ENCODE results near the gene MRPL53.
A peak's percentile ranks its signal among the peaks of the same experiment; 100 is the strongest.
"Not testable (repeated sequence)": the region's sequence is repeated elsewhere in the genome, so short reads cannot be mapped to it uniquely, and the experiment has no call there.

The MRPL53 gene

DNA sequence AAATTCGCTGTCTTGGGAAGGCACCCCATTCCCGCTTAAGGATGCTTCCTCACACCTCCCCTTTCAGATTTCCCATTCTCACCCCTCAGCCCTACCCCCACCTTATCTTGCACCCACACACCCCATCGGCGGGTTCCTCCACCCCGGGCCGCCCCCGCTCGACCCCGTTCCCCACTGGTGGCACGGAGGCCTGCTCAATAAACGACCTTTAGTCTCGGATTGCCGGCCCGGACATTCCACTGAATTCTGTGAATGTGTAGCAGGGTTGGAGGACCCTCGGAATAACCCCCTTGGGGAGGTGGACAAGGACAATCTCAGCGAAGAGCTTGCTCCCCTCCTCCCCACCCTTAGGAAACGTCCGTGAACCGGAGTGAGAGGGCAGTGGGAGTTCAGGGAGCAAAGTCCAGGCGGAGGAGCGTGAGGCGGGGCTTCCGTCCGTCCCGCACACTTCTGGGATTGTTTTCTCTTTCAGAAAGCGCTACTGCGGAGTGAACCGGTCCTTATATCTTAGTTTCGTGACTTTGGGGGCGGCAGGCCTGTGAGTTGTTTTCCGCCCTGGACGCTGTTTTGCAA is 29.8 kb upstream of the MRPL53 start:
- no peak for DNase-seq

DNA sequence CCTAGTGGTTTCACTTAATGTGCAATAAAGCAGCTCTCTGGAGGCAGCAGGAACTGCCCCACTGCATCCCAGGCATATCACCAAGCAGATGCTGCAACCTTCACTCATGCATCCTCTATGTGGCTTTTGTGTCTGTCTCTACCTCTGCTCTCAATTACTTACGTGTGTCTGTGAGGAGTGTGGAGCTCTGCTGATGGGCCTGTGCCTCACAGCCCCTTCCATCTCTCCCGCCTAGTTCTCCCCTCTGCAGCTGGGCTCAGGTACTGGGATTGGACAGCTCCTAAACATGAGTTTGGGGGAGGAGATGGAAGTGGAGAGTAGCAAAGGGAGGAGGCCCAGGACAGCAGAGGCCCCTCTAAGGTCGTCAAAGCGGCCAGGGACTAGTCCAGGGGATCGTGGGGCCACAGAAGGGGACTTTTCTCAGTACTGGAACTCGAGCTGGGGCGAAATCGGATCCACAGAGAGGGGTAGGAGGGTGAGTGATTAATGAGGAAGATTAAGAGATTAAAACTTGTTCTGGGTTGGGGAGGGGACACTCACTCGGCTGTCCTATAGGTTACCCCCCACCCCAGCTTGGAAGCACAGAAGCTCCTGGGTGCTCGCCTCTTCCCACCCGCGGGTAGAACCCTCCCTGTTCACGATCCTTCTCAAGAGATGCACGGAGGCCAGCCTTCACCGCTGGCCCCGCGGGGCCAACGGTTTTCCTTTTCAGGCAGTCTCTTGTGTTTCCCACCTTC is 29.0 kb upstream of the MRPL53 start:
- no peak for DNase-seq

DNA sequence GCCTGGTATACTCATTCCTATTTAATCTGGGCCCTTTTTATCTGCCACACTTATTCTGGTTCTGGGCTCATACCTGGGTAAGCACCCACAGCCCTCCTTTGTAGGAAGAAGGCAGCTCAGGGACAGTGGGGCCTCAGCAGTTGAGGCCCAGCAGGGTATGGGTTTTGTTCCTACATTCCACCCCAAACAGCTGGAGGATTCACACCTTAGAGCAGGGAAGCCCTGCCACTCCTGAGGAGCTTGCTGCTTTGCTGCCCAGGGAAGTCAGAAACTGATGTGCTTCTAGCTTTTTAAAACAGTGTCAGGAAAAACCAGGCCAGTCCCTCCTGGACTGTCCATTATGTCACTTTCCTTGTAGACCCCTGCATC is 28.1 kb upstream of the MRPL53 start:
- no peak for DNase-seq

DNA sequence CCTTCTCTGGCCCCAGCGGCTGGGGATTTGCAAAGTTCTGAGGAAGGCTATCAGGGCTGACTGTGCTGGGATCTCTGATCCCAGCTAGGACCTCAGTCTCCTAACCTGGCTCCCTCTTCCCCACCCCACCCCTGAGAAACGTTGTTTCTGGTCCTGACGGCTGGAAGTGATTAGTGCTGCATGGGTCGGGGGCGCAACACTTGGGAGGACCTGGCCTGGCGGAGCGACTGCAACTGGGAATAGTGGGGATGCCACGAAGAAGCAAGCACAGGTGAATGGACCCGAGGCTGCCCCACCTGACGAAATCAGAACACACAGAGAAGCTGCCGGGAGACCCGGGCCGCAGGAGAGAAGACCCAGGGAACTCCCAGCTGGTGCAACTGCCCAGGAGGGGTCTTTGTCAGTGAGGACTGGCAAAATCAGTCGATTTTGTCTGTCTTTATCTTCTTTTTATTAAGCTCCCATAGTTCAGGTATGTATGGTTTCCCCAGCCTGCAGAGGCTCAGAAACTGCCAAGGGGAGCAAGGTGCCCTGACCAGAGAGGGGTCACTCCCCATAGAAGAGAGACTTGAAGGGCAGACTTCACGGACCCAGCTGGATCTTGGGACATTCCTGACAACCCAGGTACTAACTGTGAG is 27.6 kb upstream of the MRPL53 start:
- DNase-seq = no peak

GRCh38 chr2:74499267-74499939 is 26.9 kb upstream of the MRPL53 start, which contains the start of gene LBX2:
Gene LBX2, minus strand, starts transcription at chr2:74499603. Its CDS starts 66 bp downstream, at chr2:74499537.
- DNase-seq = no peak

- peak; percentile 76 for DNase-seq
Measured at GRCh38 chr2:74498500-74499266, 26.2 kb upstream of the MRPL53 start.

- peak; percentile 78 for DNase-seq
Measured at GRCh38 chr2:74497777-74498499, 25.5 kb upstream of the MRPL53 start.

DNA sequence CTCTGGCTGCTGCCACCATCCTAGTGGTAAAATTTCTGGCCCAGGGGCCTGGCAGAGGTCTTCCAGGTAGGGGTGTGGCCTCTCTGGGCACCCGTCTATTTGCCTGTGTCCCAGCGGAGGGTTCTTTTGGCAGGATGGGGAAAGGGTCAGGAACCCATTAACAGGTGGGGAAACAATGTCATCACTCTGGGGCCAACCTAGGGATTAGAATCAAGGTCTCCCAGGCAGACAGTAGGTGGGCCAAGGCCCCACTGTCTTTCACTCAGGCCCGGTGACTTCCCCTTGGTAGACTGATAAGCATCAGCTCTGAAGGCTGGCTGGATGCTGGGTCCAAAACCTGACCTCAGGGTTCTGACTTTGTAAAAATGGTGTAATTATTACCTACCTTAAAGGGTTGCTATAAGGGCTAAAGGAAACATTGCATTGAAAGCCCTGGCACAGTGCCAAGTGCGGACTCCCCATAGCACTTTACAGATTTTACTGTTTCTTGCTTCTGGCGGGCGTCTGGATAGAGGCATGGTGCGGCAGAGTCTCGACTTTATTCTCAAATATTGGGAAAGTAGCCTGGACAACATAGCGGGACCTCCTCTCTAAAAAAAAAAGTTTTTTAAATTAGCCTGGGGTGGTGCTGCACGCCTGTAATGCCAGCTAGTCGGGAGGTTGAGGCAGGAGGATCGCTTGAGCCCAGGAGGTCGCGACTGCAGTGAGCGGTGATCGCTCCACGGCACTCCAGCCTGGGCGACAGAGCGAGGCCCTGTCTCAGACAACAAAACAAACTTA is 24.7 kb upstream of the MRPL53 start:
- DNase-seq = no peak

DNA sequence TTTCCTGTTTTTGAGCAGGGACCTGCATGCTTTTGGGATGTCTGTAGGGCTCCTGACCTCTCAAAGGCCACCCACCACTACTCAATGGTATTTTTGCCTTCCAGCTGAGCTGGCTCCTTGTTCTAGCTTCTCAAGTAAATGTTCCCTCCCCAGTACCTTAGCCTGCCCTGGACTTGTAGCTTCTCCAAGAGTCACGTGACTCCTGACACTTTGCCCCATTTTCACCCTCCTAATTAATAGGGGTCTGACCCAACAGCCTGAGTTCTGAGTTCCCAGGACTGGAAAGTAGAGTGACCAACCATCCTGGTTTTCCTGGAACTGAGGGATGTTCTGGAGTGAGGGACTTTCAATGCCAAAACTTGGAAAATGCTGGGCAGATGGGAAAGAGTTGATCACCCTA is 23.0 kb upstream of the MRPL53 start:
- no peak for DNase-seq

- no peak for DNase-seq
Measured at GRCh38 chr2:74493546-74493945, 21.1 kb upstream of the MRPL53 start.

- DNase-seq = no peak
Measured at GRCh38 chr2:74491648-74492544, 19.4 kb upstream of the MRPL53 start.

GRCh38 chr2:74489906-74490305 is 17.4 kb upstream of the MRPL53 start:
- no peak for DNase-seq

GRCh38 chr2:74488643-74489481 is 16.4 kb upstream of the MRPL53 start:
- no peak for DNase-seq

GRCh38 chr2:74486141-74486540 is 13.7 kb upstream of the MRPL53 start:
- no peak for DNase-seq

DNA sequence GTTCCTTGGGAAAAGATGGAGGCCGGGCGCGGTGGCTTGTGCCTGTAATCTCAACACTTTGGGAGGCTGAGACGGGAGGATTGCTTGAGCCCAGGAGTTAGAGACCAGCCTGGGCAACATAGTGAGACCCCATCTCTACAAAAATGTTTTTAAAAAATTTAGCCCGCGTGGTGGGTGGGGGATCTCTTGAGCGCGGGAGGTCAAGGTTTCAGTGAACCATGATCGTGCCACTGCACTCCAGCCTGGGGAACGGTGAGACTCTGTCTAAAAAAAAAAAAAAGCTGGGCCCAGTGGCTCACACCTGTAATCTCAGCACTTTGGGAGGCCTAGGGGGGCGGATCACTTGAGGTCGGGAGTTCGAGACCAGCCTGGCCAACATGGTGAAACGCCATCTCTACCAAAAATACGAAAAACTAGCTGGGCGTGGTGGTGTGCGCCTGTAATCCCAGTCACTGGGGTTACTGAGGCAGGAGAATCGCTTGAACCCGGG is 11.2 kb upstream of the MRPL53 start:
- not testable (repeated sequence) for DNase-seq

DNA sequence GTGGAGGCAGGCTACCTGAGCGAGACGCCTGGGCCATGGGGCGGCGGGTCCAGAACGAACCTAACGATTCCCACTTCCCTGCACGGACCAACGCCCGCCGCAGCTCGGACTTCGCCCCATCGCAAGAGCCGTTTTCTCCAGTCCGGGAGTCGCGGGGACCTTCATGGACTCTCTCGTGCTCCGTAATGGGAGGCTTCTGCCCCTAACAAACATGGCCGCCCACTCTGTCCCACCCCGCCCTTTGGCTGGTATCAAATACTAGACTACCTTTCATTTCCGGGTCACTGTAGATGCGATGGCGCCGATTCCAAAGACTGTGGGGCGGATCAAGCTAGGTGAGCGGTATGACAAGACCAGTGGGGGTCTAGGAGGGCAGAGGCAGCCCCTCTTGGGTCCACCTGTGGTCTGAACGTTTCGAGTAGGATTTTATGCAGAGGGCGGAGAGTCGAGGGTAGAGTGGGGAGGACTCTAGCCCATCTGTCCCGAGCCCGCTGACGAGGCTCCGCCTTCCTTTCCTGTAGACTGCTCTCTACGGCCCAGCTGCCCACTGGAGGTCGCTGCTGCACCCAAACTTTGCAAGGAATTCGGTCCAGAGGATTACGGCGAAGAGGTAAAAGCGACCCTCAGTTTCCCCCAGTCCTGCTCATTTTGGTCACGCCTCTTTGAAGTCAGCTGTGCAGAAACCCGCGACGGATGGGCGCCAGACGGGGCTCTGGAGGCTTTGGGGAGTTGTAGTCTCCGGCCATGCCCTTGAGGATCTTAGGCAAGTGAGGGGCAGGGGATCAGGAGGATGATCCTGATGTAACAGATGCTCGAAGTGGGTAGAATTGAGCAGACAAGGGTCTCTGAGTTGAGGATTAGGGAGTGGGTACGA is 10.6 kb upstream of the MRPL53 start, which contains the start of the genes CCDC142 and TTC31:
Gene CCDC142 (minus strand): TSS at position 198 of the 874 bp plus-strand sequence. CDS start 161 bp downstream, at position 37.
Gene TTC31 (plus strand): TSS at position 281 of the 874 bp plus-strand sequence. CDS start 15 bp downstream, at position 296.
- DNase-seq = peak; percentile 91

DNA sequence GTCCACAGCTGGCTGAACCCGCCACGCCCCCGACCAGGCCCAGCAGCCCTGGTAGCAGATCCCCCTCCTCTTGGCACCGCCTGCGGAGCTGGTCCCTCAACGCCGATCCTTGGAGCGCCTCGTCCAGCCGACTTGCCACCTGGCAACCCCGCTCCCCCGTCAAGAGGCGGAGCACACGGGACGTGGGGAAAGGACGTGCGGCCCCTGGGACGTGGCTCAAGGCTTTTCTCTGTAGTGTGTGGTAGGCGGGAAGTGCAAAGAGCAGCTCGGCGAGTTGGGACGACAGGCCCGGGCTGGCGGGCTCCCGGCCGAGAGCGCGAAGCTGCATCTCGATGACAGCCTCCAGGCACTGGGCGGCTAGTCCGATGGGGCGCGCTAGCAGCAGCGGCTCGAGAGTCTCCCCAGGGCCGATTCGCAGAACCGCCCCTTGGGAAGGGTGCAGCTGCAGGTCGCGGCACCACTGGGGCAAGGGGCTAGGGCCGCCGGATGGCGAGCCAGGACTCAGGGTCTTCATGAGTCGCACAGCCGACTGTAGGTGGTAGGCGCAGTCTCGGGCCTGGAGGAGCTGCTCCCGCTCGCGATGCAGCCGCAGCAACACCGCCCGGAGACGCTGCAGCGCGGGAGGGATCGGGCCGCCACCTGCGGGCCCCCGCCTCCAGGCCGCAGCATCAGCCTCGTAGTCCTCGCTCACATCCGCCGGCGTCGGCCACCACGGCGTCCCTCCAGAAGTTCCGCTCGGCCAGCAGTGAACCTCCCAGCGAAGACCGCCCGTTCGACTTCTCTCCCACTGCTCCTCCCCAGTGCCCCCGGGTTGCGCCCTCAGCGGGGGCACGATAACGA is 9.7 kb upstream of the MRPL53 start:
- DNase-seq = peak; percentile 83

Measured in activated CD8-positive, alpha-beta memory T cell treated with anti-CD3 and anti-CD28 coated beads, Interleukin-2, amount 50 U/mL, for 48 hours (primary cell).